Activated naive CD4-positive, alpha-beta T cell treated with anti-CD3 and anti-CD28 coated beads, Interleukin-2, amount 50 U/mL, for 16 hours (primary cell): Measurements from ENCODE around the gene FOXL1.

Source experiments
- DNase-seq: peaks from one replicate; pipeline ENCODE4 v3.0.0-alpha.2; 2020

Gene FOXL1

DNA sequence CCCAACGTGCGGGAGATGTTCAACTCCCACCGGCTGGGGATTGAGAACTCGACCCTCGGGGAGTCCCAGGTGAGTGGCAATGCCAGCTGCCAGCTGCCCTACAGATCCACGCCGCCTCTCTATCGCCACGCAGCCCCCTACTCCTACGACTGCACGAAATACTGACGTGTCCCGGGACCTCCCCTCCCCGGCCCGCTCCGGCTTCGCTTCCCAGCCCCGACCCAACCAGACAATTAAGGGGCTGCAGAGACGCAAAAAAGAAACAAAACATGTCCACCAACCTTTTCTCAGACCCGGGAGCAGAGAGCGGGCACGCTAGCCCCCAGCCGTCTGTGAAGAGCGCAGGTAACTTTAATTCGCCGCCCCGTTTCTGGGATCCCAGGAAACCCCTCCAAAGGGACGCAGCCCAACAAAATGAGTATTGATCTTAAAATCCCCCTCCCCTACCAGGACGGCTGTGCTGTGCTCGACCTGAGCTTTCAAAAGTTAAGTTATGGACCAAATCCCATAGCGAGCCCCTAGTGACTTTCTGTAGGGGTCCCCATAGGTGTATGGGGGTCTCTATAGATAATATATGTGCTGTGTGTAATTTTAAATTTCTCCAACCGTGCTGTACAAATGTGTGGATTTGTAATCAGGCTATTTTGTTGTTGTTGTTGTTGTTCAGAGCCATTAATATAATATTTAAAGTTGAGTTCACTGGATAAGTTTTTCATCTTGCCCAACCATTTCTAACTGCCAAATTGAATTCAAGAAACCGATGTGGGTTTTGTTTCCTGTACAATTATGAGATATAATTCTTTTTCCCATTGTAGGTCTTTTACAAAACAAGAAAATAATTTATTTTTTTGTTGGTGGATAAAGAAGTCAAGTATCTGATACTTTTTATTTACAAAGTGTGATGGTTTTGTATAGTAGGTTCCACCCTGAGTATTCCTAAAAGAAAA, 9.4 kb upstream of the FOXL1 start:
- no peak for DNase-seq

DNA sequence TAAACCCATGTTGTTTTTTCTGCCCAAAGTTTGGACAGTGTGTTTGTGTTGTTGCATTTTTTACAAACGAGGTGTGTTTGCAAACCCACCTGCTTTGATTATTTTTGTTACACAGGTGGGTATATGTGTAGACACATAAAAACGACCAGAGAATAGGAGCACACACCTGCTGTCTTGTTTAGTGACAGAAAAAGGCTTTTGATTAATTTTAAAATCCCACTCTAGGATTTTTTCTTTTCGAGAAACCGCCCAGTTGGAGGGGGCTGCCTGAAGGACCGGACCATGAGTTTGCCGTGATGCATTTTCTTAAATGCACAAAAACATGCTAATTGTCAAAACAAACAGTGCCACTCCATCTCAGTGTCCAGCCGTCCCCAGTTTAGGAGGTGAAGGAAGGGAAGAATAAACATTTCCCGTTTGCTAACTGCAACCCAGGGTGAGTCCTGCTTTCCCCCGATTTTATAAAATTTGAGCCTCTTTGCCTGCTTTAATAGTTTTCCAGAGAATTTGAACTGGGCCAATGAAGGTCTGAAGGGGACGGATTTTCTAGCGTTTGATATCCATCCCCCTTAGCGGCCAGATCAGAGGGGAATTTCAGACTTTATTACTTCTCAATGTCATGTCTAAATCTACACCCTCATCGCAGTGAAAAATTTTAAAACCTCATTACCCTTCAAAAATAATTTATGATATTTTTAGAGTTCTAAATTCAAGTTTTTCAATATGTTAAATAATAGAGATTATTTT, 8.5 kb upstream of the FOXL1 start:
- no peak for DNase-seq

DNA sequence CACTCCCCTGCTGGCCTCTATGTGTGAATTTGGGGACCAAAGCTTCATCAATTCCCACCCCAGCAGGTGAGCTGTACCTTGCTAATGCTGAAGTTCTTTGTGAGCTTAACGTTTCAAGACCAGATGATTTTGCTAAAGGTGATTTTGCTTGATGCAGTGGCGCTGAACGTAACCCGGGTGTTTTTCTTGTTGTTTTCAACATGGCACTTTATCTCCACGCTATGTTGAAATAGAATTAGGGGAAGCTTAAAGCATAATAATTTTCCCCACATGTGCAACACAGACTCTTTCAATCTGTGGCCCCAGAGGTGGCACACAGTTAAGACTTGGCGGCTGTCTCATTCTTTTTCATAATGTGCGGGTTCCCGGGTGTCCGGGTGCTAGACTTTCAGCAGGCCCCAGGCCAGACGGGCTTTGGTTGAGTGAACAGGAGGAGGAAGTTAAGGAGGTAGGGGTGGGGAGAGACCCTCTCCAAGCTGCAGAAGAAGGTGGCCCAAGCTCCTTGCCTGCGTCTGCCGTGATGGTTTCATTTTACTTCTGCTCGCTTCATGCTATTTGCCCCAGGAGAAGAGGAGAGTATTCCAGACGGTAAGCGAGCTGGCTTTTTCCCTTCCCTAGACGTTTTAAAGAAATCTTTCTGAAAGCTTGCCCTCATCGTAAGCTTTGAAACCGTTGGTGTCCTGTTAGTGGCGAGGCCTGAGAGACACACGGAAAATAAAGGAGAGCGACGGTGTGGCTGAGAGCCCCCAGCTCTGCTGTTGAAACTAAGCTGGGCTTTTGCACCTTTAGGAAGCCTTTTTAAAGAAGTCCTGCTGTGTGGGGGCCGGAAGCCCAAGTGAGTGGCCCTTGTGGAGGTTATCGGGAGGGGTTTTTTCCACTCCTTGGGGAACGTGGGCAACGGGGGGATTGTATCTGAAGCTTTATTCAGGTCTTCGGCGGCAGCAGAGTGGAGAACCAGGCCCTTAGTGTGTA, 7.5 kb upstream of the FOXL1 start:
- no peak for DNase-seq

DNA sequence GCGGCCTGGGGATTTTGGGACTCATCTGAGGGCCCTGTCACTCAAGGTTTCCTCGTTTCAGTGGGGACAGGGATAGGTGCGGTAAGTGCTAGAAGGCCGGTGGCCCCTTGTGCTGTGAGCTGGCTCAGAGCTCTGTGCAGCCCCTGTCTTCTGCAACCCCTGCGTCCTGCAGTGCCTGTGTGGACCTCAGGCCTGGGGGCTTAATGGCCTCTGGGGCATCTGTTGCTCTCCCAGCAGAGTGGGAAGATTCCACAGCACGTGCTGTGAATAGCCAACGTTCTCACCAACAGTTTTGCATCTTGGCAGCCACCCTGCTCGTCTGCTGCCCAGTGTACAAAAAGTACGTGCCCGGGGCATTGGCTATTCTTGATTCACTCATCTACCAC, 6.8 kb upstream of the FOXL1 start:
- DNase-seq: no peak

DNA sequence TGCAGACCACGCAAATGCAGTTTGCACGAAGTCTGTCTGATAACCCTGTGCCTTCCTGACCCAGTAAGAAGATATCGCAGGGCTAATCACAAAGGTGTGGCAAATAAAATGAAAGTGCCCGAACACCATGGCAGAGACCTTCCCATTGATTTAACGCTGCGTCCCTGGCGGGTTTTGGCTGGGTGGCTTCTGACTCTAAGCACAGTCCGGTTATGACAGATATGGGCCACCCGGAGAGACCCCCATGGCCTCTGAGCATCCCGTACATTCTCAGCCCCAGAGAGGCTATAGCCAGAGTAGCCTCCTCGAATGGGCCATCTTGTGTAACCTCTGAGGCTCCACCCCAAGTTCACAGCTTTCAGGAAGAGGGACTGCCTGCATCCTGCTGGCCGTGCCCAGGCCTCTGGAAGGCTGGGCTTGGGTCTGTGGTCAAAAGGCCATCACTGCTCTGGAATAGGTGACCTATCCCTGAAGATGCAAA, 6.3 kb upstream of the FOXL1 start:
- DNase-seq: no peak

DNA sequence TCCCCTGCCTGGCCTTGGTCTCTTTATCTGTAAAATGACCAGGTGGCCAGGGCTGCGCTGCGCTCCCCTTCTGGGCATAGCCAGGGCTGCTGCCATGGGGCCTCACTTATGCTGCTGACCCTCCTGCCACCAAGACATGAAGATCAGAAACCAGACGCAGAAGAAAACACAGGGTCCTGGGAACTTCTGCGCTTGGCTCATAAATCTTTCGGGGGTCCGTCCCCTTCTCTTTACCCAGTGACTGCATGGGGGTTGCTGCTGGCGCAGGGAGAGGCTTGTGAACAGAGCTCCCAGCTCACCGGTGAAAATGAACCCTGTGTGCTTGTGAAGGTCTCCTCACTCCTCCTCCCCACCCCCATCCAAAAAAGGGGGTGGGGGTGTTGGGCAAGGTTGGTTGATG, 5.7 kb upstream of the FOXL1 start:
- DNase-seq: no peak

DNA sequence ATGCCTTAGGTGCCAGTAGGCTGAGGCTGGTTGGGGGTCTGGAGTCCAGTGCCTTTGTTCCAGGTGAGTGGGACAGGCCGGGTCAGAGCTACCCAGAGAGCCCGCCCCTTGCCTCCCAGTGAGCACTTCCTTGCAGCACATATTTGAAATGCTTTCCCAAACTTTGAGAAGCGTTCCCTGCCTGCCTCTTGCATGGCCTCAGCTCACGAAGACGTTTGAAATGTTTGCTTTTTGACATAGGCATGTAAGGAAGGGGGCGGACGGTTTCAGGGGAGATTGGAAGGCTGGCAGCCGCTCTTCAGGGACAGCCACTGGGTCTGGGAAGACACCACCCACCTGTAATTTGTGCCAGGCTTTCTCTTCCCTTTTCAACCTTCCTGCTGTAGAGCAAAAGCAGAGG, 5.1 kb upstream of the FOXL1 start:
- no peak for DNase-seq

DNA sequence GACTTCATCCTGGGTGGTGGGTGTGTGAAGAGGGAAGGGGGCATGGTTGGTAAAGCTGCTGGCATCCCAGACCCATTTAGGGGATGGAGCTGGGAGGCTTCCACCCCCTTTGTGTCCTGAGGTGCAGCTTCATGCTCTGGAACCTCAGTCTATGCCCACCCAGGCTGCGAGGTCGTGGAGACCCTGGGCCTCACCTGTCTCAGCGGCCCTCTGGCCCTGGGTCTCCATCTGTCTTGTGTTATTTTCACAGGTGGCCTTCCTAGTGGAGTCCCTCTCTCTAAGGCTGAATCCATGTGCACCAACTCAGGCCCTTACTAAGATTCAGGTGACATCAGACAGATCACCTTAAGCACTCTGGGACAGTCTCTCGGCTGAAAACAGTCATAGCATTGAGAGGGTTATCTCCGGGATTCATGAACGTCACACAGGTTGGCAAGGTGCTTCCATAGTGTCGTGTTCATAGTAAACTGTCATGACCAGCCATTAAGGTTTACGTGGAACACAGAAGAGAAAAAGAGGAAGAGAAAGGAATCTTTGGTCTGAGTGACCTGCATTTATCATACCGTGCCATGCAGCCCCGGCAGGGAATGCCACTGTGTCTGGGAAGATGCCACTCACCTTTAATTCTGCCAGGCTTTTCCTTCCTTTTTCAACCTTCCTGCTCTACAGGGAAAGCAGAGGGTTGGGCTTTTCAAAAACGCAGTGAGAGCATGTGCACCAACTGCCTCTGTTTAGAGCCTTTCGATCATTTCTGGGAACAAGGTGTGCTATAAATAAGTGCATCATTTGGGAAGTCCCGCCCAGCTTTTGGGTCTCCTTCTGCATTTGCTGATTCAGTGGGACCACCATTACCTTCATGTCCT, 4.5 kb upstream of the FOXL1 start:
- no peak for DNase-seq

DNA sequence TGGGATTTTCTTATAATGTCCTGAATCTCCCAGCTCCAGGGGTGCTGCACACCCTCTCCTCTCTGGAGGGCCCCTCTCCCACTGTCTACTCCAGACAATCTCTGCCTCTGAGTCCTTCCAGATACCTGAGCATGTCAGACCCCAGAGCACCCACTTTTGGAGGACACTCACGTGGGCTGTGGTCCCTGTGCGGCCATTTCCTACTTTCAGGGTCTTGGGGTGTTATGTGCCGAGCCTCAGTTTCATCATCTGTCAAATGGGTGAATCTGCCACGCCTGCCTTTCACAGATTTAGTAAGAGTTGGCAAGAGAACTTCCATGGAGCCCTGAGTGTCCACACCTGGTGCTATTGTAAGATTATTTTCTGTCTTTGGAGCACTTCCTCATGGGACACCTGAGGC, 3.7 kb upstream of the FOXL1 start:
- DNase-seq: no peak

DNA sequence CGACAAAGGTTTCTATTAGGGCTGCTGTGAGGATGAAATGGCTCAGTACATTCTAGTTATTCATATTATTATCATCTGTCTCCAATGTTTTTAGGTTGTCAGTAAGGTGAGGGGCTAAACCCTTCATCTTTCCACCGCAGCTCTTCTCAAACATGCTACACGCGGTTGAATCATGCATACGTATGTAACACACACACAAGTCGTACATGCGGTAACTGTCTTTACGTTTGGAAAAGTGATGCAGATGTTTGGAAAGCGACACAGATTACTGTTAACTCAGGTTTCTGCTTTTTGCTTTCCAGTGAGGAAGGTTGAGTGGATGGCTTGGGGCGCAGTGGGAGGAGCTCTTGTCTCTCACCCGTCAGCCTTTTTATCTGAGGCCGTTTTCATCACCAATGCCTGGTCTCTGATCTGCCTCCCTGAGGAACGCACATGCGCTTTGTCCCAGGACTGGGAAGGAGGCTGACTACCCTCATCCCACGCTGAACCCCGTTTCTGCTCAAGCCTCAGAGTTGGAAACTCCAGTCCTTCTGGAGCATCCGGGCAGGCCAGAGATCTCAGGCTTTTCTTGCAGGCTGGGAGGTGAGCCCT, 3.2 kb upstream of the FOXL1 start:
- no peak for DNase-seq

DNA sequence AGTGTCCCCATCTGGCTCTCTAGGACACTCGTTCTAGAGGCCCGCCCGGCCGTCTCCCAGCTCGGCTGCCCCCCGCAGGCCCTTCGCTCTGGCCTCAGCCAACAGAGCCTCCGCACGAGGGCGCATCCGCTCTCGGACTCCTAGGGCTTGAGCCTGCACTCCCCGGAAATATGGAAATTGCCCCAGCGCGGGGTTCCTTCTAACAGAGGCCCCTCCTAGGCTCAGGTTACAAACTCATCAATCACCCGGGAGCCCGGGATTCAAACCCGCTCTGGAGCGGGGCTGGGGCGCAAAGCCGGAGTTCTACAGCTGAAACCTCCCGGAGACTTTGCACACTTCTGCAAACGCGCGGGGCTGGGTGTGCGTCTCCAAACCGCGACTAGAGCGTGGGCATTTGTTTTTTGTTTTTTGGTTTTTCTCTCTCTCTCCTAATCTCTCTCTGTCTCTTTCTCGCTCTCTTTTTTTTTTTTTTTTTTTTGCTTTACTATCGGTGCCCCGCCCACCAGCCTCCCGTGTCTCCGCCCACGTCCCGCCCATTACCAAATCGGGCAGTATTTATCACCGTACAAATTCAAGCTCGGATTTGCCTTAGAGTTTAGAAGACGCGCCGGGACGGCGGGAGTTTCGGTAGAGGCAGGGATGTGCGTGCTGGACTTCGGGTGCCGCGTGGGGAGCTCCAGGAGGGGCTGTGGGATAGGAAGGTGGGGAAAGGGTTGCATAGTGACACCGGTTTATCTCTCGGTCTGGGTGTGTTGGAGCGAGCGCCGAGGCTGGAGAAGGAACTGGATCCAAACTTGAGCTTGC, 2.4 kb upstream of the FOXL1 start:
- DNase-seq: peak; percentile 48

DNA sequence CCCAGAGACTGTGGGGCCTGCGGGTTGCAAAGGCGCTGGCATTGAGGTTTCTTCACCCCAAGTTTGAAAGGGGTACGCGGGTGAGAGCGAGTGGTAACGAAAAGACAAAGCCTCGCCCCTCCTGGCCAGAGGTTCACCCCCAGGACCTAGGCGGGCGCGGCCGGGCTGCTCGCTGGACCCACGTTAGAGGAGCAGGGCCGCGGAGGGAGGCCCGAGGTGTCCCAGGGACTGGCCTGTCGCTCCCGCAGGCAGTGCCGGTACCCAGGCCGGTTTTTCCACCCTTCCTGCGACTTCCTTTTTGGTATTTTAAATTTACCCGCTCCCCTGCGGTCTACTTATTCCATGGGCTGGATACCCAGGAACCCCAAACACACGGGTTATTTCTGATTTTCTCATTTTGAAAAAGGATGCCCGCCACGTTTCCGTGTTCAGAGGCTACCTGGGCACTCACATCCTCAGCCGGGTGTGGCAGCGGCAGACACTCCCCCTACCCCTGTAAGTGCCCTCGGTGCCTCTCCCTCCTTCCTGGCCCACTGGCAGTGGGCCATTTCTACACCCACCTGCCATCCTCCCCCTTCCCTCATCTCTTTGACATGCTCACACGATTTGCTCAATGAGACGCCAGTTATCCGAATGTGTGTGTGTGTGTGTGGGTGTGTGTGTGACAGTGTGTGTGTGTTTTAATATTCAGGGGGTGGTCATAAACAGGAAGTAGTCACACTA, 1.6 kb upstream of the FOXL1 start:
- no peak for DNase-seq

DNA sequence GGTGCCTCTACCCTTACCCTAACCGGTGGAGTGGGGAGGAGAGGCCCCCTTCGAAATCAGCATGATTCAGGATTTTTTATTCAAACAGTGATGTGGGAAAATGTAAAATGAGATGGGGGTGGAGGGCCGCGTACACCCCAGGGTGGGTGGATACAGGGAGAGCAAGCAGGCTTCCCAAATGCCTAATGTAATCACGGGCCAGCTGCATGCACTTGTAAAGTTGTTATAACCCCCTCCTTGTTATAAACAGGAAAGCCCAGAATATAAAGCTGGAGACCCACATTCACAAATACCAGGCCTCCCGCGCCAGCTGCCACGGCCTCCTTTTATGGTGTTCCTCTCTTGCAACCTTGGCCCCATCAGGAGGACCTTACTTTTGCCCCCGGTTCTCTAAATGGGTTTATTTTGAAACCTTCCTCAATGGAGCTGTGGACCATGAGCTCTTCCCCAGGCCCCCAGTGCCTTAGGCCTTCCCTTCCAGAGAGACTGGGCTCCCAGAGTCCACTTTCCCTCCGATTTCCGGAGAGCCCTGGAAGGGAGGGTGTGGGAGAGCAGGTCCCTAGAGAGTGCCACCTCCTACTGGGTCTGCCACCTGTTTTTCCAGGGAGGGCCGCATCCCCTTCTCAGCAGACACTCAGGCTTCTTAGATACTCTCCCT, 906 bp upstream of the FOXL1 start:
- DNase-seq: no peak

DNA sequence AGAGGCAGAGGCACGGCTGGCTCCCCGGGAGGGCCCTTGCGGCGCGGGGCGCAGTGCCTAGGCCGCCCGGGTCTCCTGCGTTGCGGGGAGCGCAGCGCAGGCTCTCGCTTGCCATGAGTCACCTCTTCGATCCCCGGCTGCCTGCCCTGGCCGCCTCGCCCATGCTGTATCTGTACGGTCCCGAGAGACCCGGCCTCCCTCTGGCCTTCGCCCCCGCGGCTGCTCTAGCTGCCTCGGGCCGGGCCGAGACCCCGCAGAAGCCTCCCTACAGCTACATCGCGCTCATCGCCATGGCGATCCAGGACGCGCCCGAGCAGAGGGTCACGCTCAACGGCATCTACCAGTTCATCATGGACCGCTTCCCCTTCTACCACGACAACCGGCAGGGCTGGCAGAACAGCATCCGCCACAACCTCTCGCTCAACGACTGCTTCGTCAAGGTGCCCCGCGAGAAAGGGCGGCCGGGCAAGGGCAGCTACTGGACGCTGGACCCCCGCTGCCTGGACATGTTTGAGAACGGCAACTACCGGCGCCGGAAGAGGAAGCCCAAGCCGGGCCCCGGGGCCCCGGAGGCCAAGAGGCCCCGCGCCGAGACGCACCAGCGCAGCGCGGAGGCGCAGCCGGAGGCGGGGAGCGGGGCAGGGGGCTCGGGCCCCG, 390 bp downstream of the FOXL1 start:
- no peak for DNase-seq

DNA sequence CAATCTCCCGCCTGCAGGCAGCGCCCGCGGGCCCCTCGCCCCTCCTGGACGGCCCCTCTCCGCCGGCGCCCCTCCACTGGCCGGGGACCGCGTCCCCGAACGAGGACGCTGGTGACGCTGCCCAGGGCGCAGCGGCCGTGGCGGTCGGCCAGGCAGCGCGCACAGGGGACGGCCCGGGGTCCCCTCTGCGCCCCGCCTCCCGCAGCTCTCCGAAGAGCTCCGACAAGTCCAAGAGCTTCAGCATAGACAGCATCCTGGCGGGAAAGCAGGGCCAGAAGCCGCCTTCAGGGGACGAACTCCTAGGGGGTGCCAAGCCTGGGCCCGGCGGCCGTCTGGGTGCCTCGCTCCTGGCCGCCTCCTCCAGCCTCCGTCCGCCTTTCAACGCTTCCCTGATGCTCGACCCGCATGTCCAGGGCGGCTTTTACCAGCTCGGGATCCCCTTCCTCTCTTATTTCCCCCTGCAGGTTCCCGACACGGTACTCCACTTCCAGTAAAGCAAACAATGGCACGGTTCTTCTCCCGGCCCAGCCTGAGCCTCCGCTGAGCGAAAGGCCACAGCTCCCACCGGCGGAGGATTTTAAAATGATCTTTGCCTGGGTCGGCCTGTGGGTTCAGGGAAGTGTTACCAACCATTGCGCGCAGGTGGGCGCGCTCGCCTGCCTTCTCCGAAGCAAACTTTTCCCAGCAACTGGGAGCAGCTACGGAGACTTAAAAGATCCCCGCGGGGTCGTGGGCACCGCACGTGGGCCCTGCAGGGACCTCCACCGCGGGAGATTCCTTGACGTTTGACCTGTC, 1.1 kb downstream of the FOXL1 start:
- no peak for DNase-seq

DNA sequence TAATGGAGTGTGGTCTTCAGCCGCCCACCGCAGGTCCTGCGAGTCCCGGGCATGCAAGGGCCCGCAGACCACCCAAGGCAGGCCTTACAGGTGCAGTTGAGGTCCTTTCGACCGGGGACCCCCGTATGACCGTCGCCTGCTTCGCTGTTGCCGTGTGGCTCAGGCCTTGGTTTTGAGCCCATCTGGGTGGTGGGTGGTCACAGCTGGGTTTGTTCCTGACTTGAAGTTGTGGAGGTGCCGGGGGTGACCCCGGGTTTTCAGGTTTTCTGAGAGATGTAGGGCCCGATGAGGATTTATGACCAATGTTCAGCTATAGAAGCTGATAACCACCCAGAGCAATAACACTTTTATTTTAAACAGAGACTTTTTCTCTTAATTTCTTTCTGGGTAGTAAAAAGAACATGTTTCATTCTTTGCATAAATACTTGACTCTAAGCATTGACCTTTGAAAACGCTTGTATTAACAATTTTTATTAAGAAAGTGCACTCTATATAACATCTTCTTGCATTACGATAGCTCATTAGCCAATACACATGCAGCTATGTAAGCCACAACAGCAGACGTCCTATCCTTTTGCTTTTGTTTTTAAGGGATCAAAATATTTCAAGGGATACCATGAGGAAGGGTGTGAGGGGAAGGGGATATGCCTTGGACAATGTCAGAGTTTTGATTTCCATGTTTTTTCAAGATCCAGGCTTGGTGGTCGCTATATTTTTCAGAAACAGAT, 1.9 kb downstream of the FOXL1 start:
- DNase-seq: no peak

DNA sequence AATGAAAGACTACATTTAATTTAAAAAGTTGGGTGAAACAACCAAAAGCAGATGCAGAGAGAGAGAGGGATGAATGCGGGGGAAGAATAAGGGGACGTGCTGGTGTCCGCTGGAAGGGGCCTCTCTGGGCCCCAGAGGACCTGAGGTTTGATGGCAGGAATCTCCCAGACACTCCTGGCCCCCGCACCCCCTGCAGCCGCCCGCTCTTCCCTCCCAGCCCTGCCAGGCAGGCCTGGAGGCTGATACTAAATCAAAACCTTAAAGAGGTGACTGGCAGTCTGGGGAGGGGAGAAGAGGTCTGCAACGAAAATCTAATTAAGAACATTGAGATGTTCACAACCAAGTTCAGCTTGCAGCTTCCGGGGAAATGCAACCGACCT, 2.4 kb downstream of the FOXL1 start:
- DNase-seq: no peak
